ENCODE measurements around the gene OVCA2.

GRCh38 chr17:2054262-2054511, 12.4 kb downstream of the OVCA2 start:
- no peak for TF ChIP-seq CTCF (IDR thresholded peaks at IDR 0.05)
- TF ChIP-seq POLR2A (IDR thresholded peaks at IDR 0.05): no peak

Data from transverse colon (tissue), 3 donors.